ENCODE results near the gene OVOL2.
"Not testable (repeated sequence)": the region's sequence is repeated elsewhere in the genome, so short reads cannot be mapped to it uniquely, and the experiment has no call there.

Gene OVOL2

GRCh38 chr20:18057994-18058349, 256 bp upstream of the OVOL2 start:
- no peak for DNase-seq (ENCODE audit: low read depth)

GRCh38 chr20:18056174-18057100, 1.3 kb downstream of the OVOL2 start:
- no peak for DNase-seq (ENCODE audit: low read depth)

DNA sequence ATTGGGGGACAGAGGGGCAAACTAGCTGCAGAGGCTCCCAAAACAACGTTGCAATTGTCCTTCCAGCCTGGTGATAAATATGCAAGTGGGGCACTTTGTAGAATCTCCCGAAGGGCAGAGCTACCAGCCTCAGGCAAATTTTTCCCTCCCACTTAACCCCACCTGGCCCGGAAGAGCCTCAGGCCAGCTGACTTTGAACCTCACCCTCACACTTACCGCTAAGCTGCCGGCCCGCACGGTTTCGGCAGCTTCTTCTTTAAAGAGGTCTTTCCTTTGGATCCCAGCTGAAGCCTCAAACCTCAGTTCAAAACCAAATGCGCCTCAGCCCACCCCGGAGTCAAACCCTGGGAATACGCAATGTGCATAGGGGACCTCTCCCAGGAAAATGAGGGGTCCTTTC, 2.5 kb downstream of the OVOL2 start:
- DNase-seq (ENCODE audit: low read depth): no peak

- DNase-seq (ENCODE audit: low read depth): no peak
Observed at GRCh38 chr20:18052856-18053255, 4.9 kb downstream of the OVOL2 start.

- DNase-seq (ENCODE audit: low read depth): no peak
Observed at GRCh38 chr20:18050628-18051027, 7.1 kb downstream of the OVOL2 start.

DNA sequence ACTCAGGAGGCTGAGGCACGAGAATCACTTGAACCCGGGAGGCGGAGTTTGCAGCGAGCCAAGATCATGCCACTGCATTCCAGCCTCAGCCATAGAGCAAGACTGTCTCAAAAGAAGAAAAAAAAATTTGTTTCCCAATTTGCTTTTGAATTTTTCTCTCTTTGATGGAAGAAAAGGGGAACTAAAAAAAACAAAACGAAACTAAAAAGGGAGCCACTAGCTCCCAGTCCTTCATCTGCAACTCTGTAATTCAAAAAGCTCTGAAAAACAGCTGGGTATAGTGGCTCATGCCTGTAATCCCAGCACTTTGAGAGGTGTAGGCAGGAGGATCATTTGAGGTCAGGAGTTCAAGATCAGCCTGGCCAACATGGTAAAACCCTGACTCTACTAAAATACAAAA, 9.5 kb downstream of the OVOL2 start:
- DNase-seq (ENCODE audit: low read depth): no peak

DNA sequence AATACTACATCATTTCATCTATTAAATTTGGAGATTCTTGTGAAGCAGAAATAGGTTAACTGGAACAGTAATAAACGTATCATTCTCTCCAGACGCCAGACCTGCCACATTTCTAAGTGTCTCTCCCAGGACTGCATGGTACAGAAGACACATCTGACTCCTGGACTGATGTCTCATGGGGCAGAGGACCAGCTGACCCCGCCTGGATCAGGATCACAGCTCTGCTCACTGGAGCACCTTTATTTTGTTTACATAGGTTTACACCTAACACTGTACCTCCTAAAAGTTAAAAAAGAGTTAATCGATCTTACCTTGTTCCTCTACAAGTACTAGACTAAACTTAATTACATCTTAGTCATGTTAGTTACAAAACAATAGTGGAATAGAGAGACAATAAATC, 11.2 kb downstream of the OVOL2 start:
- no peak for DNase-seq (ENCODE audit: low read depth)

DNA sequence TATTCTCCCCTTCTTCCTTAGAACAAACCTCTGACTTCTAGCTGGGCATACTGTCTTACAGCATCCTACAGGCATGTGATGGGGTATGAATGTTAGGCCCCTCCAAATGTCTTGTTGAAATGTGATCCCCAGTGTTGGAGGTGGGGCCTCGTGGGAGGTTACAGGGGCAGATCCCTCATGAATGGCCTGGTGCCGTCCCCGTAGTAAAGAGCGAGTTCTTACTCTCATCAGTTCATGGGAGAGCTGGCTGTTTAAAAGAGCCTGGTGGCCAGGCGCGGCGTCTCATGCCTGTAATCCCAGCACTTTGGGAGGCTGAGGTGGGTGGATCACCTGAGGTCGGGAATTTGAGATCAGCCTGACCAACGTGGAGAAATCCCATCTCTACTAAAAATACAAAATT, 15.5 kb downstream of the OVOL2 start:
- DNase-seq (ENCODE audit: low read depth): no peak

DNA sequence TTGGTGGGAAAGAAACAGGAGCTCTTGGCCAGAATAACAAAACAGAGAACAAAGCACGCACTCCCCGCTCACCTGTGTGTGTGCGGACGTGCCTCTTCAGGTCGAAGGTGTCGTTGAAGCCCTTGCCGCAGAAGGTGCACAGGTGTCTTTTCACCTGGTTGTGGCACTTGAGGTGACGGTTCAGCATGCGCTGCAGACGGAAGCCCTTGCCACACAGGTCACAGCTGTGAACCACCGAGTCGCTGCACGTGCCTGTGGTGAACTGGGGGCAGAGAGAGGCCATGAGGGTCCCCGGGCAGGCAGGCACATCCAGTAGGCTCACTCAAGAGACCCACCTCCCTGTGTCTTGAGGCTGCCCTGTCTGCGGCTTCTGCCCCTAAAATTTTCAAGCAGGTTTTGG, 16.3 kb downstream of the OVOL2 start:
- no peak for DNase-seq (ENCODE audit: low read depth)

DNA sequence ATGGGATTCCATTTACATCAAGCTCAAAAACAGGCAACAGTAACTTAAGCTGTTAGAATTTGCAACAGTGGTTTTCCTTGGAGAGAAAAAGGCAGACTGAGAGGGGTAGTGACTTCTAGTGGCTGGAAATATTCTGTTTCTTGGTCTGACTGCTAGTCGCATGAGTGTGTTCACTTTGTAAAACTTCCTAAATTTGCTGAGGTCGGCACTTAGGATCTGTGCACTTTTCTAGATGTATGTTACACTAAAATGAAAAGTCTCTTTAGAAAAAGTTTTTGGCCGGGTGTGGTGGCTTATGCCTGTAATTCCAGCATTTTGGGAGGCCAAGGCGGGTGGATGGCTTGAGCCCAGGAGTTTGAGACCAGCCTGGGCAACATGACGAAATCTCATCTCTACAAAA, 18.7 kb downstream of the OVOL2 start:
- DNase-seq (ENCODE audit: low read depth): no peak

DNA sequence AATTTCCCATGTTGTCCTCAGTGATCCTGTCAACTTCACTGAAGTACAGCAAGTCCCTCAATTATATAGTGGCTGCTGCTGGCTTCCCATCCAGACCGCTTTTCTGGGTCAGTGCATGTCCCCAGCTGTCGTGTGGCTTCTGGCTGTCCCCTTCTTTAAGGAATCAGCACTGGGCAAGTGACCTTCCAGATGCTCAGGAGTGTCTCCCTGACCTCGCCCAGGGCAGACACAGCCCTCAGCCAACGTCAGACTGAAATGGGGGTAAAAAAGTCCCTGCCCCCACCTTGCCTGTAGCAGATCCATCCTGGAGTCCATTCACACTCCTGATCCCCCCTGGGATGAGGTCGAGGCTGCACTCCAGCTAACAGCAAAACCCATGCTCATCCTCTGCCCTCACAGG, 23.7 kb downstream of the OVOL2 start:
- DNase-seq (ENCODE audit: low read depth): no peak

GRCh38 chr20:18032977-18033892, 24.5 kb downstream of the OVOL2 start:
- no peak for DNase-seq (ENCODE audit: low read depth)

- DNase-seq (ENCODE audit: low read depth): no peak
Observed at GRCh38 chr20:18031888-18032509, 25.7 kb downstream of the OVOL2 start.

DNA sequence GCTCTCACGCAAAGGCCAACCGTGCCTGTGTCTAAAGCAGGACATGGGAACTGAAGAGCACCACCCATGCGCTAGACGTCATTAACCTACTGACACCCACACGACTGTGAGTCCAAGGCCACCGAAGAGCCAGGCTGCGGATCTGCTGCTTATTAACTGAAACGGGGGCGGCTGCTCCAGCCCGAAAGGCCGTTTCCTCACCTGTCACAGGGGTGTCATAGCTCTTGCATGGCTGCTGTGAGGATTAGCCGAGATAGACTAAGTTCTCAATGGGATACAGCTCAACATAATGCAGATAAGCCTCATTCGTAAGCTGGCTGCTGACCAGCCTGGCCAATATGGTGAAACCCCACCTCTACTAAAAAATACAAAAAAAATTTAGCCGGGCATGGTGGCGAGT, 26.7 kb downstream of the OVOL2 start:
- no peak for DNase-seq (ENCODE audit: low read depth)

DNA sequence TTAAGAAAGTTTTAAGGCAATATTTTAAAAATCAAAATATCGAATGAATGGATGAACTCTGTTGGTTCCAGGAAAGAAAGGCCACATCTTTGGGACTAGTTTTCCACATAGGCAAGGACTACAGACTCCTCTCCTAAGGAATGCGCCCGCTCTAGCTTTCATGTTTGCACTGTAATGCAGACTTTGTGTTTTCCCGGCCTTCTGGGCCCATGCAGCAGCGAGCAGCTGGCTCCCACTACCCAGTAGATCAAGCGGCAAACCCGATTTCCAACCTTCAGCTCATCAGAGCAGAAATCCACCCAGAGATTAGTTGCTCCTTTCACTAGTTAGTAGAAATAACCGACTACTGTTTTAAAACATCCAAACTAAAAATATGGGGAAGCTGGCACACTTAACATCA, 27.7 kb downstream of the OVOL2 start:
- DNase-seq (ENCODE audit: low read depth): no peak

DNA sequence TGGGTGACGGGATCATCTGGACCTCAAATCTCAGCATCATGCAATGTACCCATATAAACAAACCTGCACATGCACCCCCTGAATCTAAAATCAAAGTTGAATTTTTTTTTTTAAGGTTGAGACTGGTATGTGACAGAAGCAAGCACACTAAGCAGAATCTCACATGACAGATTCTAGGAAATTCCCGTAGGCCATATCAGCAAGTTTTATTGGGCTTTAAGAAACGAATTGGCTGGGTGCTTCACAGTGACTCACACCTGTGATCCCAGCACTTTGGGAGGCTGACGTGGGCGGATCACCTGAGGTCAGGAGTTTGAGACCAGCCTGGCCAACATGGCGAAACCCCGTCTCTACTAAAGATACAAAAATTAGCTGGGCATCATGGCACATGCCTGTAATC, 30.7 kb downstream of the OVOL2 start:
- DNase-seq (ENCODE audit: low read depth): not testable (repeated sequence)

DNA sequence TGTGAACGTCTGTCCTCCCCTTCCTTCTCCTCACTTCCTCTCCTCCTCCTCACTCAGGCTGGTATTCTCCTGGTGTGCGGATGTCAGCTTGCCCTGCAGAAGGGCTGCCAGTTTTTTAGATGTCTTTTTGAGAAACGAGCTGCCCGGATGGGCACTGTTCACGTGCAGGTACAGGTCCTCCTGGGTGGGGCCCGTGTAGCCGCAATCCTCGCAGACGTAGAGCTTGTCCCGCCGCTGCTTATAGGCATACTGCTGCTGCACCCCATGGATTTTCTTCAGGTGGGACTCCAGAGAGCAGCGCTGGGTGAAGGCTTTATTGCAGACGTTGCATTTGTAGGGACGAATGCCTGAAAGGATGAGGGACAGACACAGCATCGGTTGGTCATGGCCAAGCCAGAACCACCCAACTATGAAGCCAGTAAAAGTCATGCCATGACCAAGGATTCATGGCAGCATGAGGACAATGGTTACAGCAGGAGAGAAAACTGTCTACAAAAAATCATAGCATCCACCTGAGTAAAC, 33.0 kb downstream of the OVOL2 start:
- DNase-seq (ENCODE audit: low read depth): no peak

DNA sequence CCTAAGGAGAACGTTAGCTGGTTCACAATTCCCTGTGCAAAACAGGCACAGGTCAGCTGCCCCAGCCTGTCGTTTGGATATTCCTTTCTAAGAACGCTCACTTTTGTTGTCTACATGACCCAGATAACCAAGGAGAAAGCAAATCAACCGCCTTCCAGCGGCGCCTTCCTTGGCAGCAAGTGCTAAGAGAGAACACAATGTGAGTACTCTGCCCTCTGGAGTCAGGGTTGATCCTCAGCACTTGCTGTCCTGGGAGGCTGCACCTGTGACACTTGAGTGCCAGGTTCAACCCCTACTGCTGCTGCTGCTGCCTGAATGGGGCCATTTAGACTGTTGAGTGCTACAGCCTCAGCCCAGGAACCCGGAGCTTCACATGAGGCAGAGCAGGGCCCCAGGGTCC, 36.8 kb downstream of the OVOL2 start:
- no peak for DNase-seq (ENCODE audit: low read depth)

- DNase-seq (ENCODE audit: low read depth): no peak
Observed at GRCh38 chr20:18019068-18019467, 38.6 kb downstream of the OVOL2 start.

DNA sequence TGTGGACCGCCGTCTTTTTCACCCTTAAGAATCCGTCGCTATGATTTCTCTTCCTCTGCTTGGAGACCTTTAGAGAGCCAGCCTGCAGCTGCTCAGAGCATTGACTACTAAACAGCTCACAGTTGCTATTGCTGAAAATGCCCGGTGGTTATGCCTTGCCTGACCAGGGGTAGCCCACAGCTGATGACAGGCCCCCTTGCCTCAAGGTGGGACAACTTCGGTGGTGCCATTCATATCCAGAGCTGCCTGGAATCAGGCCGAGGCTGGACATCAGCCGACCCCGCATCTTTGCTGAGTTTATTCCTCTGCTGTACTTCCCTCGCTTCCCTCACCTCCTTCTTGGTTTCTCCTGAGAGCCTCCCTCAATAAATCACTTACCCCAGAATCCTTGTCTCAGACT, 39.6 kb downstream of the OVOL2 start:
- DNase-seq (ENCODE audit: low read depth): no peak

- no peak for DNase-seq (ENCODE audit: low read depth)
Observed at GRCh38 chr20:18016772-18017171, 40.9 kb downstream of the OVOL2 start.

DNA sequence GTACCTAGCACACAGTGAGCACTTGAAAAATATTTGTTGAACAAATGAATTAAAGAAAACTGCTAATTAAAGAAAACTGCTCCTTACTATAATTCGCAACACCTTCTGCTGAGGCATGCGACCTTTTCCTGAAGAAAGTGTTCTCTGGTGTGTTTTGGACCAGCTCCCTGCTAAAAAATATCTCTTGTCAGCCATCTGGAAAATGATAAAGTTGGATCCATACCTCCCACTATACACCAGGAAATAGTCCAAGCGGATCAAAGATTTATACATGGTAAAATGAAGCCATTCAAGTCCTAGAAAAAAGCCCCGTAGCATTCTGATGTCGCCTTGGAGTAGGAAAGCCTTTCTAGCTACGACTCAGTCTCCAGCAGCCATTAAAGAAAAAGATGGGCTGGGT, 43.3 kb downstream of the OVOL2 start:
- no peak for DNase-seq (ENCODE audit: low read depth)

All from activated T-helper 1 cell treated with Interleukin-2 at 50 U/mL for 16 hours (primary cell).